ENCODE data around the gene RTL1.

DNA sequence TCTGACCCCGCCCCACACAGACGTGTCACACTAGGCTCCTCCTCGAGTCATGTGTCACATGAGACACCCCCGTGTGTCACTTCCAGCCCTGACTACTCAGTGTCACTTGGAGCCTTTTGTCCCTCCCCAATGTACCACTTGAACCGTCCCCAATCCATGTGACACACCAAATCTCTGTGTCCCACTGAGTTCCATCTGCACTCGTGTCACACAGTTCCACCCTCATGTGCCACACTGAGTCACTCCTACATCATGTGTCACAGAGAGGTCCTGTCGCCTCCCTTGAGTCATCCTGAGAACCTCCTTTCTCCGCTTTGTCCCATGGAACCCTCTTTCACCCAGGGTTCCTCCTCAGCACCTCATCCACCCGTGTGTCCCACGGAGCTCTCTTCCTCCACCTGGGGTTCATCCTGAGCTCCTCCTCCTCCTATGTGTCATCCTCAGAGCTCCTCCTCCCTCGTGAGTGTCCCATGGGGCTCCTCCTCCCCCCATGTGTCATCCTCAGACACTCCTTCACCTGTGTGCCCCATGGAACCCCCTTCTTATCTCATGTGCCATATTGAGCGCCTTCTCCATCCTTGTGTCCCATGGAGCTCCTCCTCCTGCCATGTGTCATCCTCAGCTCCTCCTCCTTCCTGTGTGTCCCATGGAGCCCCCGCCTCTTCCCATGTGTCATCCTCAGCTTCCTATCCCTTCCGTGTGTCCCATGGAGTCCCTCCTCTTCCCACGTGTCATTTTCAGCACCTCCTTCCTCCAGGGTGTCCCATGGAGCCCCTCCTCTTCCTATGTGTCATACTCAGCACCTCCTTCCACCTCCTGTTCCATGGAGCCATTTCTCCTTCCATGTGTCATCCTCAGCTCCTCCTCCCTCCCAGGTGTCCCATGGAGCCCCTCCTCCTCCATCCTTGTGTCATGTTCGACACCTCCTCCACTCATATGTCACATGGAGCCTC is 32.0 kb downstream of the RTL1 start:
- no peak for TF ChIP-seq TAF1 (IDR thresholded peaks at IDR 0.05; ENCODE audit: borderline replicate concordance, insufficient read depth, low read length)
- TF ChIP-seq POLR2AphosphoS5 (IDR thresholded peaks at IDR 0.05; ENCODE audit: low read depth, low read length): no peak
